ENCODE measurements around the gene HOXB9. TPM values are rescaled to one million over a fixed set of nuclear protein-coding genes. Genes with fewer than 3 reads are reported as not detected.

HOXB9 gene
- total and polyA plus RNA-seq, 11 donors = not detected

DNA sequence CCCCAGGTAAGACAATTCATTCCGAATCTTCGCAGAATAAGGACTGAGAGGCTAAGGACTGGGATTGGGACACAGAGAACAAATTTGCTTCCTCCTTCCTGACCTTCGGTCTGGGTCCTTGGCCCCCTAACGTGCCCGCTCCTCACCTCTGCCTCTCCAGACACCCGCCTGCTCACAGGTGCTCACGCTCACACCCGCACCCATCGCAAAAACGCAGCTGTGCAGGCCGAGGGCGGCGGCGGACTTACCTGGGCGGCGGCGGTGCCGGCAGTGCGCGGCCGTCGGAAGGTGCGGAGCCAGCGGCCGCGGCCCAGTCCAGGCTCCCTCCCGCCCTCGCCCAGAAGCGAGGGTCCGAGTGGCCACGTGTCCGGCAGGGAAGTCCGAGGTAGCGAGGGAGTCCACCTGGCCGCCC lies 7.1 kb upstream of the HOXB9 start:
- WGBS, 4 donors = 7 to 14% (median 14%) methylated on average over 5 to 35 of the region's 35 CpGs
- H3K27ac ChIP-seq = no peak overlapping the region
- peaks cover 90 to 100% (median 100%) of the 10 kb centered on the region in 9 donors for H3K27me3 ChIP-seq
- intact Hi-C loops (cut with DNase I) = no loop called here
- H3K4me3 ChIP-seq = no peak overlapping the region
- peaks cover 0 to 14% (median 2%) of the 10 kb centered on the region in 12 donors for H3K4me1 ChIP-seq
- H3K9me3 ChIP-seq = no peaks in the 10 kb centered on the region
- DNase-seq (no peak), ATAC-seq (no peak)
- TF ChIP-seq, protein P1, sequence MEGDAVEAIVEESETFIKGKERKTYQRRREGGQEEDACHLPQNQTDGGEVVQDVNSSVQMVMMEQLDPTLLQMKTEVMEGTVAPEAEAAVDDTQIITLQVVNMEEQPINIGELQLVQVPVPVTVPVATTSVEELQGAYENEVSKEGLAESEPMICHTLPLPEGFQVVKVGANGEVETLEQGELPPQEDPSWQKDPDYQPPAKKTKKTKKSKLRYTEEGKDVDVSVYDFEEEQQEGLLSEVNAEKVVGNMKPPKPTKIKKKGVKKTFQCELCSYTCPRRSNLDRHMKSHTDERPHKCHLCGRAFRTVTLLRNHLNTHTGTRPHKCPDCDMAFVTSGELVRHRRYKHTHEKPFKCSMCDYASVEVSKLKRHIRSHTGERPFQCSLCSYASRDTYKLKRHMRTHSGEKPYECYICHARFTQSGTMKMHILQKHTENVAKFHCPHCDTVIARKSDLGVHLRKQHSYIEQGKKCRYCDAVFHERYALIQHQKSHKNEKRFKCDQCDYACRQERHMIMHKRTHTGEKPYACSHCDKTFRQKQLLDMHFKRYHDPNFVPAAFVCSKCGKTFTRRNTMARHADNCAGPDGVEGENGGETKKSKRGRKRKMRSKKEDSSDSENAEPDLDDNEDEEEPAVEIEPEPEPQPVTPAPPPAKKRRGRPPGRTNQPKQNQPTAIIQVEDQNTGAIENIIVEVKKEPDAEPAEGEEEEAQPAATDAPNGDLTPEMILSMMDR (IDR thresholded peaks at IDR 0.05) = no peak
- TF ChIP-seq POLR2A (IDR thresholded peaks at IDR 0.05) = no peak
- no peaks in the 10 kb centered on the region for H3K36me3 ChIP-seq

DNA sequence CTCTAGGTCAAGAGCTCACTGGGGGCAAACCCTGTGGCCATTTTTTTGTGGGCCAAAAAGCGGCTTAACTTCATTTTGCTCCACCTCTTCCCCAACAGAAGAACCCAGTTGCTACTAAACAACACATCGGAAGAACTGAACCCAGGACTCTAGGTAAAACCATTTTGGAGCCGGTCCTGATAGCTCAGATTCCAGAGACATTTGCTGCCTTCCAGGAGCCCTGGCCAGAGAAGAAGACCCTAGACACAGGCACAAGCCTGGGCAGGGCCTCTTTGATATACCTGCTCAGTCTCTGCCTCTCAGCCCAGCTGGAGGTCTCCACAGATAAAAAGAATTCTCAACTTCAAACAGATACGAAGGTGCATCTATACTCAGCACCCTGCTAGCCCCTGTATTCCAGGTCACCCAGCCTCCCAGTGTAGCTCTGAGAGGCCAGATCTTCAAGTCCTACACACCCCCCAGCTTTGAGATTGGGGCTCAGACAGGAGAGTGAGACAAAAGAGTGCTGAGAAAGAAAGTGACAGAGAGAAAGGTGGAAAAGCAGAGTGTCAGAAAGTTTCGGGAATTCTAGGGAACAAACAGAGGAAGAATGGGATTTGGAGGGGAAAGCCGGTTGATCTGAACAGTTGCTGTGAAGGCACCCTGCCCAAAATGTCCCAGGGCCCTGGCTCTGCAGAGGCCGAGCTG lies 6.6 kb upstream of the HOXB9 start:
- DNase-seq (no peak), ATAC-seq (no peak)
- TF ChIP-seq, protein P1 (IDR thresholded peaks at IDR 0.05) = no peak
- no peak for TF ChIP-seq POLR2A (IDR thresholded peaks at IDR 0.05)
- Histone ChIP-seq H3K36me3 (no peaks in the 10 kb centered on the region), H3K4me1 (peaks cover 0 to 14% (median 2%) of the 10 kb centered on the region in 12 donors), H3K27ac (no peak overlapping the region), H3K4me3 (no peak overlapping the region), H3K9me3 (no peaks in the 10 kb centered on the region), H3K27me3 (peaks cover 90 to 100% (median 100%) of the 10 kb centered on the region in 9 donors)
- intact Hi-C loops (cut with DNase I) = no loop called here
- 14 to 21% (median 20%) methylated on average over 7 of the region's 7 CpGs for WGBS, 4 donors

DNA sequence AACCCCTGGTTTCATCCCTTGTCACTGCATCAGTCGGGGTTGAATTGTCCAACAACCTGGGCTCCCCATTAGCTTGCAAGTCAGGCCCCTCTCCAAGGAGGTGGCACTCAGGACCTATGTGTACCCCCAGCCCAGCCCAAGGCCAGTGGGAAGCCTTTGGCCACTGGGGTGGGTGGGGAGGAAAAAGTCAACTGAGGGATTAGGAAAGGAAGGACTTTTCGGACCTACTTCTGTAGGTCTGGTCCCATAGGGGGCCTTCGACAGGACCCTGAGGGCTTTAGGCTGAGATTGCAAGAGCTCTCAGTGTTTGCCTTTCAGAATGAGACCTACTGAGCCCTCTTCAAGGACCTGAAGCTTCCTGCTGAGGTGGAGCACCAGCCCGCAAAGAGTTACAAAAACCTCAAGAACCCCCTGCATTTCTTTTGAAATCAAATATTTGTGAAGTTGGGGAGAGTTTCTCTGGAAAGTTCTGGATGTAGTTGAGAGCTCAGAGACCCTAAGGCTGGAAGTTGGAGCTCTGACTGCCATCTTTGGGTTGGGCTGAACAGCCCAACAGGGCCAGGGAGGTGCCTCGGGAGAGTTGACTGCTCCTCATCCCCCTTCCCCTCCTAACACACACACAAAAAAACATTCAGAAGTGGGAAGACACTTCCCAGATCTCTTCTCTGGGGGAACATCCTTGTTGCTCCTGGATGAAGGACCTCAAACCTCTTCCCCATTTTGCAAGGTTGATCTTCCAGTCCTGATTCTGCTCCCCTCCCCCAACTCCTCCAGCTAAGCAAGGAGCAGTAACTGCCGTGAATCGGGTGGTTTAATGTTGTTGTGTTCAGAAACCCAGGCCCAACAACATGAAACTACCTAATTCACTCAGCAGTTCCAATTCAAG lies 5.8 kb upstream of the HOXB9 start:
- TF ChIP-seq, protein P1 (IDR thresholded peaks at IDR 0.05) = no peak
- TF ChIP-seq POLR2A (IDR thresholded peaks at IDR 0.05) = no peak
- Histone ChIP-seq H3K4me3 (no peak overlapping the region), H3K27me3 (peaks cover 90 to 100% (median 100%) of the 10 kb centered on the region in 9 donors), H3K27ac (no peak overlapping the region), H3K9me3 (no peaks in the 10 kb centered on the region), H3K36me3 (no peaks in the 10 kb centered on the region), H3K4me1 (peaks cover 0 to 17% (median 2%) of the 10 kb centered on the region in 12 donors)
- intact Hi-C loops (cut with DNase I) = no loop called here
- 14 to 19% (median 17%) methylated on average over 7 of the region's 7 CpGs for WGBS, 4 donors
- ATAC-seq (no peak), DNase-seq (no peak)
